Loucy (cell line): ENCODE results near the gene FAIM2.

Source experiments
- H2AFZ ChIP-seq: fragments of 200-600 bp; sonication (generic); 2 replicates; pipeline ENCODE4 v1.6.0; 2016; ENCODE audit warnings: antibody characterized with exemption, mild to moderate bottlenecking, low read length, moderate library complexity
- H3F3A ChIP-seq: fragments of 200-600 bp; 2 replicates; pipeline ENCODE4 v1.6.0; 2016; ENCODE audit warnings: antibody characterized with exemption, low read depth, mild to moderate bottlenecking
- H3K27me3 ChIP-seq: fragments of 200-600 bp; sonication (generic); 2 replicates; pipeline ENCODE4 v1.6.1; 2014; ENCODE audit warnings: low read length, mild to moderate bottlenecking; ENCODE audit not compliant: insufficient read depth, poor library complexity, severe bottlenecking
- H3K36me3 ChIP-seq: fragments of 200-600 bp; sonication (generic); 2 replicates; pipeline ENCODE4 v1.6.1; 2016; ENCODE audit warnings: low read length; ENCODE audit not compliant: insufficient read depth
- H3K4me1 ChIP-seq: fragments of 200-600 bp; sonication (generic); 2 replicates; pipeline ENCODE4 v1.5.1; 2014; ENCODE audit warnings: low read length, mild to moderate bottlenecking; ENCODE audit not compliant: insufficient read depth, poor library complexity, severe bottlenecking
- H3K4me2 ChIP-seq: fragments of 200-600 bp; sonication (generic); 2 replicates; pipeline ENCODE4 v1.6.0; 2014; ENCODE audit warnings: antibody characterized with exemption, low read length, low read depth, mild to moderate bottlenecking; ENCODE audit not compliant: poor library complexity, severe bottlenecking
- H3K4me3 ChIP-seq: fragments of 200-600 bp; sonication (generic); 2 replicates; pipeline ENCODE4 v1.5.1; 2014; ENCODE audit warnings: low read length, mild to moderate bottlenecking, mixed read lengths; ENCODE audit not compliant: poor library complexity, severe bottlenecking
- H3K79me2 ChIP-seq: fragments of 200-600 bp; sonication (generic); 2 replicates; pipeline ENCODE4 v1.6.1; 2014; ENCODE audit warnings: low read length; ENCODE audit not compliant: insufficient read depth
- H3K9ac ChIP-seq: fragments of 200-600 bp; sonication (generic); 2 replicates; pipeline ENCODE4 v1.6.0; 2014; ENCODE audit warnings: mild to moderate bottlenecking, low read depth, low read length, moderate library complexity; ENCODE audit not compliant: poor library complexity, severe bottlenecking
- H3K9me2 ChIP-seq: fragments of 200-600 bp; sonication (generic); replicated peaks from 2 replicates; pipeline ENCODE4 v1.6.1; 2016; ENCODE audit warnings: low read depth, low read length, mixed read lengths
- H3K9me3 ChIP-seq: fragments of 200-600 bp; sonication (generic); 2 replicates; pipeline ENCODE4 v1.6.1; 2014; ENCODE audit warnings: mild to moderate bottlenecking, antibody characterized with exemption, low read length, low read depth; ENCODE audit not compliant: insufficient read depth
- H4K20me1 ChIP-seq: fragments of 200-600 bp; sonication (generic); 2 replicates; pipeline ENCODE4 v1.6.0; 2014; ENCODE audit warnings: antibody characterized with exemption, low read length, mild to moderate bottlenecking; ENCODE audit not compliant: insufficient read depth, poor library complexity, severe bottlenecking
- CTCF ChIP-seq: fragments of 200-600 bp; sonication (generic); conservative IDR thresholded peaks from 2 replicates; pipeline ENCODE4 v1.5.1; 2014; ENCODE audit warnings: mild to moderate bottlenecking, antibody characterized with exemption, low read length
- EZH2phosphoT487 ChIP-seq: fragments of 200-600 bp; IDR thresholded peaks from 2 replicates; pipeline ENCODE4 v1.6.1; 2018; ENCODE audit warnings: antibody characterized with exemption, mild to moderate bottlenecking, moderate library complexity, borderline replicate concordance

Gene FAIM2

GRCh38 chr12:49951411-49952240 is 47.9 kb upstream of the FAIM2 start:
- Histone ChIP-seq H3K9me3 (no peaks in the 10 kb centered on the region), H3F3A (0 out of 2 replicates have a peak, but pooled peaks cover under 1% of the 10 kb centered on the region), H3K4me2 (no peak overlapping the region), H3K9ac (peak overlapping the region; percentile 20), H3K4me3 (no peak overlapping the region), H2AFZ (peak overlapping the region; percentile 13; the same call in 1 of the 2 replicates), H3K27me3 (no peaks in the 10 kb centered on the region), H3K79me2 (no peaks in the 10 kb centered on the region), H4K20me1 (no peaks in the 10 kb centered on the region), H3K9me2 (no peaks in the 10 kb centered on the region), H3K36me3 (no peaks in the 10 kb centered on the region), H3K4me1 (peaks cover 48% of the 10 kb centered on the region)
- TF ChIP-seq EZH2phosphoT487 (no peak), CTCF (no peak)

- Histone ChIP-seq H3K4me1 (peaks cover 47% of the 10 kb centered on the region), H4K20me1 (no peaks in the 10 kb centered on the region), H3K36me3 (no peaks in the 10 kb centered on the region), H3K4me3 (no peak within 1 kb of the TSS), H3K9ac (peak within 1 kb of the TSS; percentile 20), H3K27me3 (no peaks in the 10 kb centered on the region), H3K4me2 (no peak within 1 kb of the TSS), H3F3A (0 out of 2 replicates have a peak, but pooled peaks cover 3% of the 10 kb centered on the region), H3K9me2 (no peaks in the 10 kb centered on the region), H3K79me2 (no peaks in the 10 kb centered on the region), H2AFZ (0 out of 2 replicates have a peak within 1 kb of the TSS, but pooled peaks have one; percentile 13), H3K9me3 (no peaks in the 10 kb centered on the region)
- no peak for TF ChIP-seq CTCF
- no peak for TF ChIP-seq EZH2phosphoT487
Observed at GRCh38 chr12:49950273-49951251, 46.9 kb upstream of the FAIM2 start, which contains the start of gene AQP2. Gene AQP2 (plus strand): TSS chr12:49950737. CDS start chr12:49950831, 94 bp downstream.

- Histone ChIP-seq H2AFZ (no peak overlapping the region), H3K9me3 (no peaks in the 10 kb centered on the region), H3K4me2 (no peak overlapping the region), H3K4me1 (peaks cover 51% of the 10 kb centered on the region), H3K27me3 (no peaks in the 10 kb centered on the region), H3K9ac (no peak overlapping the region), H3K79me2 (no peaks in the 10 kb centered on the region), H3K9me2 (no peaks in the 10 kb centered on the region), H3F3A (0 out of 2 replicates have a peak, but pooled peaks cover 3% of the 10 kb centered on the region), H4K20me1 (no peaks in the 10 kb centered on the region), H3K4me3 (no peak overlapping the region), H3K36me3 (no peaks in the 10 kb centered on the region)
- TF ChIP-seq CTCF (no peak), EZH2phosphoT487 (no peak)
Observed at GRCh38 chr12:49949866-49950265, 46.2 kb upstream of the FAIM2 start.
